SK-N-SH (cell line): Measurements from ENCODE around the gene ACAP1. TPM values are rescaled to one million over a fixed set of nuclear protein-coding genes. Genes with fewer than 3 reads are reported as not detected.

ENCODE experiments used
- CTCF ChIA-PET: fragments of 300-600, 350-600 bp; formaldehyde crosslinking; extraction: SDS; loops from one replicate; lab custom pipeline; 2021; lab: Yijun Ruan, JAX
- POLR2A ChIA-PET: fragments of 350-600 bp; sonication (Branson Sonifier 250); formaldehyde crosslinking; extraction: SDS; loops from one replicate; lab custom pipeline; 2020; ENCODE audit warnings: antibody characterized with exemption, inconsistent platforms; lab: Yijun Ruan, JAX
- DNase-seq: peaks from one replicate; pipeline ENCODE4 v3.0.0; 2012
- H2AFZ ChIP-seq: fragments of 200-600 bp; sonication (generic); 2 replicates; pipeline ENCODE4 v1.8.1; 2016; ENCODE audit warnings: antibody characterized with exemption, mild to moderate bottlenecking, low read depth
- H3F3A ChIP-seq: fragments of 200-600 bp; sonication (generic); replicated peaks from 2 replicates; pipeline ENCODE3; 2016; ENCODE audit warnings: antibody characterized with exemption, mild to moderate bottlenecking; ENCODE audit not compliant: insufficient read depth
- H3K27ac ChIP-seq, 2 experiments: fragments of 200-500 bp in 1 of 2; fragments of 200-600 bp in 1 of 2; sonication (Bioruptor generic) in 1 of 2; sonication (generic), shearing (Covaris generic) in 1 of 2; 2 replicates each; pipeline versions ENCODE4 v1.5.1 to v1.6.1; 2014 to 2016; ENCODE audit warnings: low read depth in 2 of 2, inconsistent platforms in 1 of 2, low read length in 1 of 2, mild to moderate bottlenecking in 1 of 2, mixed read lengths in 1 of 2
- H3K27me3 ChIP-seq: fragments of 200-600 bp; sonication (generic), shearing (Covaris generic); 2 replicates; pipeline ENCODE4 v1.6.1; 2016; ENCODE audit warnings: mixed run types; ENCODE audit not compliant: insufficient read depth
- H3K36me3 ChIP-seq, 2 experiments: fragments of 200-500 bp in 1 of 2; fragments of 200-600 bp in 1 of 2; sonication (Bioruptor generic) in 1 of 2; sonication (generic) in 1 of 2; replicated peaks in 1 of 2; 2 replicates each; pipeline versions ENCODE3 to v1.5.1; 2014 to 2016; ENCODE audit warnings: low read length in 1 of 2, mild to moderate bottlenecking in 1 of 2; ENCODE audit not compliant: insufficient read depth in 2 of 2, control insufficient read depth in 1 of 2
- H3K4me1 ChIP-seq, 2 experiments: fragments of 200-500 bp in 1 of 2; fragments of 200-600 bp in 1 of 2; sonication (Bioruptor generic) in 1 of 2; sonication (generic), shearing (Covaris generic) in 1 of 2; 2 replicates each; pipeline versions ENCODE4 v1.5.1 to v1.6.1; 2014 to 2016; ENCODE audit warnings: low read depth in 1 of 2, low read length in 1 of 2, mixed run types in 1 of 2; ENCODE audit not compliant: insufficient read depth in 2 of 2, control insufficient read depth in 1 of 2
- H3K4me2 ChIP-seq: fragments of 200-600 bp; sonication (generic), shearing (Covaris generic); 2 replicates; pipeline ENCODE4 v1.6.1; 2017; ENCODE audit warnings: mixed run types
- H3K4me3 ChIP-seq, 2 experiments: fragments of 200-500 bp in 1 of 2; fragments of 200-600 bp in 1 of 2; sonication (Bioruptor generic) in 1 of 2; sonication (generic), shearing (Covaris generic) in 1 of 2; 2 replicates each; pipeline versions ENCODE4 v1.5.1 to v1.8.1; 2014 to 2016; ENCODE audit warnings: low read depth in 2 of 2, inconsistent platforms in 1 of 2, low read length in 1 of 2, mild to moderate bottlenecking in 1 of 2, mixed read lengths in 1 of 2, moderate library complexity in 1 of 2
- H3K79me2 ChIP-seq: fragments of 200-600 bp; sonication (generic); 2 replicates; pipeline ENCODE4 v1.8.1; 2017; ENCODE audit warnings: mild to moderate bottlenecking; ENCODE audit not compliant: insufficient read depth
- H3K9ac ChIP-seq: fragments of 200-600 bp; sonication (generic); 2 replicates; pipeline ENCODE4 v1.6.1; 2017; ENCODE audit warnings: mixed run types
- H3K9me2 ChIP-seq: fragments of 200-600 bp; sonication (generic); 2 replicates; pipeline ENCODE4 v1.6.1; 2017; ENCODE audit warnings: mixed run types
- H3K9me3 ChIP-seq: fragments of 200-600 bp; sonication (generic); 2 replicates; pipeline ENCODE4 v1.6.1; 2017; ENCODE audit warnings: mixed run types, mild to moderate bottlenecking, moderate library complexity
- H4K20me1 ChIP-seq: fragments of 200-600 bp; sonication (generic); 2 replicates; pipeline ENCODE4 v1.6.1; 2017; ENCODE audit warnings: mild to moderate bottlenecking, mixed run types; ENCODE audit not compliant: insufficient read depth
- CHD2 ChIP-seq: fragments of 150-350 bp; IDR thresholded peaks from 2 replicates; pipeline ENCODE4 v1.6.1; 2018; ENCODE audit warnings: low read length; ENCODE audit not compliant: partially characterized antibody
- EZH2phosphoT487 ChIP-seq: fragments of 200-600 bp; sonication (generic); IDR thresholded peaks from 2 replicates; pipeline ENCODE4 v1.6.1; 2017; ENCODE audit warnings: low read depth, mixed run types, mild to moderate bottlenecking, antibody characterized with exemption, moderate library complexity, borderline replicate concordance
- FOXM1 ChIP-seq: IDR thresholded peaks from 2 replicates; pipeline ENCODE4 v1.4.0; 2012; ENCODE audit warnings: low read depth, mild to moderate bottlenecking
- GABPA ChIP-seq: IDR thresholded peaks from 2 replicates; pipeline ENCODE4 v1.4.0; 2012; ENCODE audit warnings: low read depth, mild to moderate bottlenecking
- JUND ChIP-seq: IDR thresholded peaks from 2 replicates; pipeline ENCODE4 v1.4.0; 2012
- MAX ChIP-seq: IDR thresholded peaks from 2 replicates; pipeline ENCODE4 v1.4.0; 2012; ENCODE audit warnings: low read depth
- MEF2A ChIP-seq: IDR thresholded peaks from 2 replicates; pipeline ENCODE4 v1.4.0; 2012; ENCODE audit warnings: low read depth, borderline replicate concordance
- MXI1 ChIP-seq: IDR thresholded peaks from 2 replicates; pipeline ENCODE4 v1.6.1; 2012; ENCODE audit warnings: mild to moderate bottlenecking, low read depth, low read length, improper control_type of control experiment
- NFIC ChIP-seq: IDR thresholded peaks from 2 replicates; pipeline ENCODE4 v1.4.0; 2012; ENCODE audit warnings: borderline replicate concordance
- PBX3 ChIP-seq: IDR thresholded peaks from 2 replicates; pipeline ENCODE4; 2012
- RCOR1 ChIP-seq: fragments of 150-350 bp; IDR thresholded peaks from 2 replicates; pipeline ENCODE4 v1.6.1; 2017; ENCODE audit warnings: antibody characterized with exemption, low read length
- REST ChIP-seq: IDR thresholded peaks from 2 replicates; pipeline ENCODE4 v1.6.1; 2012; ENCODE audit warnings: mild to moderate bottlenecking, low read depth, low read length, moderate library complexity
- RXRA ChIP-seq: IDR thresholded peaks from 2 replicates; pipeline ENCODE4 v1.4.0; 2012; ENCODE audit warnings: low read depth, mild to moderate bottlenecking, borderline replicate concordance
- SIN3A ChIP-seq: IDR thresholded peaks from 2 replicates; pipeline ENCODE4 v1.6.1; 2012; ENCODE audit warnings: low read depth, mild to moderate bottlenecking, low read length, moderate library complexity, borderline replicate concordance
- SMC3 ChIP-seq: IDR thresholded peaks from 2 replicates; pipeline ENCODE4 v1.6.1; 2012; ENCODE audit warnings: low read depth, low read length, improper control_type of control experiment
- TCF12 ChIP-seq: IDR thresholded peaks from 2 replicates; pipeline ENCODE4 v1.4.0; 2012
- USF1 ChIP-seq: IDR thresholded peaks from 2 replicates; pipeline ENCODE4 v1.4.0; 2012; ENCODE audit warnings: low read depth, borderline replicate concordance
- YY1 ChIP-seq: IDR thresholded peaks from 2 replicates; pipeline ENCODE4 v1.4.0; 2012; ENCODE audit warnings: low read depth, mild to moderate bottlenecking
- WGBS: methylation state at CpG from one replicate; pipeline ENCODE4 v1.1.6; 2017; ENCODE audit warnings: low lambda C conversion rate; 5-methylcytosine and 5-hydroxymethylcytosine counted together
- polyA plus RNA-seq, 3 experiments: library from polyadenylated mRNA; depleted of rRNA; stranded (reverse); fragments of >200 nt; gene quantifications; 2 replicates each; pipeline ENCODE4 v1.2.3, GENCODE V29; 2012
- TF ChIP-seq, protein P1 (sequence below): fragments of 150-350 bp; IDR thresholded peaks from 2 replicates; pipeline ENCODE4 v1.6.1; 2017; ENCODE audit warnings: antibody characterized with exemption, low read length, low read depth, borderline replicate concordance
- TF ChIP-seq, protein P2 (sequence below): fragments of 150-350 bp; IDR thresholded peaks from 2 replicates; pipeline ENCODE4 v1.6.1; 2016; ENCODE audit warnings: mild to moderate bottlenecking, low read depth, low read length

ACAP1 gene
- polyA plus RNA-seq, 1 of the 3 experiments (the other 2 are of a cell fraction): 0.71 TPM

DNA sequence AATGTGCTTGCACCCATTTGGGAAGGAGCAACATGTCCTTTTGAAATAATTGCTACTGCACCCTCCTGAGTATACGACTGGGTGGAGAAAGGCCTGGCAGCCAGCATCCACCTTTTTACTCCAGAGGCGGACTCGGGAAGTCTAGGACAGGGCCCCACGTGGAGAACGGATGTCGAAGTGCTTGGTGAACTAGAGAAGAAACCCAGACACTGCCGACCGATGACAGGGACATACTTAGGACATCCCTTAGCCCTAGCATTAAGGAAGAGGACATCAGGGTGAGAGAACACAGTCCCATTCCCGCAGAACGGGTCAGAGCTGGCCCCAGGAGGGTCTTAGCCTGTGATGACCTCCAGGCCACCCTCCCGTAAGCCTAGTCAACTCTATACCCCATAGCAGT lies 45.6 kb upstream of the ACAP1 start:
- H3K4me1 ChIP-seq: peaks cover 0 to 6% of the 10 kb centered on the region in 2 experiments; a peak in 1 of 4 replicates
- DNase-seq: no peak
- H3K79me2 ChIP-seq: no peaks in the 10 kb centered on the region
- H3F3A ChIP-seq: peaks cover 10% of the 10 kb centered on the region
- no peaks in the 10 kb centered on the region for H3K36me3 ChIP-seq
- 56% methylated on average over 9 of the region's 11 CpGs for WGBS
- no peak overlapping the region for H3K4me3 ChIP-seq
- CTCF ChIA-PET: interaction anchor here (3.5 kb wide), 1 partner anchor 9 kb away, joined by 34 read pairs; the partner anchor contains the start of gene SLC2A4
- H3K9me3 ChIP-seq: no peaks in the 10 kb centered on the region
- no peak for TF ChIP-seq GABPA
- TF ChIP-seq SIN3A: no peak
- TF ChIP-seq USF1: no peak
- no peak for TF ChIP-seq CHD2
- no peak for TF ChIP-seq MEF2A
- TF ChIP-seq, protein P1, sequence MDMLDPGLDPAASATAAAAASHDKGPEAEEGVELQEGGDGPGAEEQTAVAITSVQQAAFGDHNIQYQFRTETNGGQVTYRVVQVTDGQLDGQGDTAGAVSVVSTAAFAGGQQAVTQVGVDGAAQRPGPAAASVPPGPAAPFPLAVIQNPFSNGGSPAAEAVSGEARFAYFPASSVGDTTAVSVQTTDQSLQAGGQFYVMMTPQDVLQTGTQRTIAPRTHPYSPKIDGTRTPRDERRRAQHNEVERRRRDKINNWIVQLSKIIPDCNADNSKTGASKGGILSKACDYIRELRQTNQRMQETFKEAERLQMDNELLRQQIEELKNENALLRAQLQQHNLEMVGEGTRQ: no peak
- no peak for TF ChIP-seq SMC3
- no peak for TF ChIP-seq MAX
- no peak for TF ChIP-seq TCF12
- TF ChIP-seq JUND: no peak
- TF ChIP-seq FOXM1: no peak
- TF ChIP-seq RCOR1: no peak
- no peak for TF ChIP-seq MXI1
- TF ChIP-seq REST: no peak
- TF ChIP-seq, protein P2, sequence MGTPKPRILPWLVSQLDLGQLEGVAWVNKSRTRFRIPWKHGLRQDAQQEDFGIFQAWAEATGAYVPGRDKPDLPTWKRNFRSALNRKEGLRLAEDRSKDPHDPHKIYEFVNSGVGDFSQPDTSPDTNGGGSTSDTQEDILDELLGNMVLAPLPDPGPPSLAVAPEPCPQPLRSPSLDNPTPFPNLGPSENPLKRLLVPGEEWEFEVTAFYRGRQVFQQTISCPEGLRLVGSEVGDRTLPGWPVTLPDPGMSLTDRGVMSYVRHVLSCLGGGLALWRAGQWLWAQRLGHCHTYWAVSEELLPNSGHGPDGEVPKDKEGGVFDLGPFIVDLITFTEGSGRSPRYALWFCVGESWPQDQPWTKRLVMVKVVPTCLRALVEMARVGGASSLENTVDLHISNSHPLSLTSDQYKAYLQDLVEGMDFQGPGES: no peak
- no peak for TF ChIP-seq EZH2phosphoT487
- TF ChIP-seq YY1: no peak
- TF ChIP-seq PBX3: no peak
- TF ChIP-seq NFIC: no peak
- TF ChIP-seq RXRA: no peak
- TF ChIP-seq, all 33 proteins: peak for 0
- Histone ChIP-seq H4K20me1 (no peaks in the 10 kb centered on the region), H3K4me2 (no peak overlapping the region), H3K9ac (no peak overlapping the region), H3K27me3 (peaks cover 30% of the 10 kb centered on the region; the same call in 1 of the 2 replicates), H3K9me2 (no peaks in the 10 kb centered on the region), H2AFZ (no peak overlapping the region), H3K27ac (no peak overlapping the region)
- POLR2A ChIA-PET: no interaction called here
